Right cardiac atrium (tissue), 5 donors: ENCODE measurements around the gene CCNI2. TPM values are rescaled to one million over a fixed set of nuclear protein-coding genes. Genes with fewer than 3 reads are reported as not detected.
A peak's percentile ranks its signal among the peaks of the same experiment; 100 is the strongest.

Experiments used
- ATAC-seq, 2 donors: fragments of 200-7000 bp; cut with Tn5 transposase; one replicate each; pipeline versions ENCODE4 v1.8.0 to v1.9.1; 2020; ENCODE audit warnings: moderate library complexity in 2 of 2, mild to moderate bottlenecking in 1 of 2
- DNase-seq, 3 donors: peaks; one replicate each; pipeline ENCODE4 v3.0.0-alpha.2; 2020
- H3K27ac ChIP-seq: one replicate; pipeline ENCODE4 v1.5.1; 2013; ENCODE audit warnings: mild to moderate bottlenecking, low read length, control low read depth, moderate library complexity
- H3K27me3 ChIP-seq: one replicate; pipeline ENCODE4 v1.6.1; 2013; ENCODE audit not compliant: control insufficient read depth, insufficient read depth
- H3K4me1 ChIP-seq: one replicate; pipeline ENCODE4 v1.6.1; 2013; ENCODE audit warnings: low read length; ENCODE audit not compliant: control insufficient read depth, insufficient read depth
- H3K4me3 ChIP-seq: one replicate; pipeline ENCODE4 v1.5.1; 2013; ENCODE audit warnings: low read length, control low read depth
- H3K9me3 ChIP-seq: one replicate; pipeline ENCODE4 v1.6.1; 2013; ENCODE audit warnings: low read length; ENCODE audit not compliant: control insufficient read depth
- WGBS: extraction: QIAGEN DNeasy Blood & Tissue Kit; methylation state at CpG from one replicate; pipeline ENCODE4 v1.1.7; 2013; 5-methylcytosine and 5-hydroxymethylcytosine counted together
- intact Hi-C, 4 donors: fragments of 100-400 bp; cut with DNase I; formaldehyde crosslinking; loops; one replicate each; pipeline versions ENCODE4 v1.11.0 to v1.14.0; 2022 to 2023
- polyA plus RNA-seq: library from polyadenylated mRNA; stranded (reverse); fragments of 200-250 nt; gene quantifications from one replicate; pipeline ENCODE4 v1.2.3, GENCODE V29; 2013
- total RNA-seq, 4 donors: library from RNA; stranded (reverse); fragmentation: NEBNext Ultra II Directional; extraction: Animal tissue kit (Norgen Biotek cat#: 25700); gene quantifications; one replicate each; pipeline ENCODE4 v1.2.1, GENCODE V29; 2021
- donor health status: healthy with polysubstance abuse.
- donor health status: DM: no; HTN: yes; CAD: no.
- donor health status: DM: no; HTN: no; CAD: no.
- donor health status: DM: no; HTN: yes; CAD: no; lungs with severe emphysema.
- donor health status: DM: yes; HTN: yes; CAD: no.

Gene CCNI2
- total and polyA plus RNA-seq, 5 donors = 0.09 to 0.14 TPM; not detected in 3

- intact Hi-C loops = loop anchor here in 1 of 4 donors (10.0 kb wide), 1 partner anchor 49 kb away; the partner anchor contains the start of gene SOWAHA
- Histone ChIP-seq H3K27ac (no peak overlapping the region), H3K27me3 (no peaks in the 10 kb centered on the region), H3K9me3 (no peaks in the 10 kb centered on the region), H3K4me3 (no peak overlapping the region), H3K4me1 (peaks cover 20% of the 10 kb centered on the region)
- DNase-seq = peak in 1 of 3 donors; percentile 36
- WGBS = 87% methylated on average over 14 of the region's 14 CpGs
- ATAC-seq = no peak
Measured at GRCh38 chr5:132766020-132766805, 19.0 kb downstream of the CCNI2 start.

GRCh38 chr5:132766806-132767055, 19.5 kb downstream of the CCNI2 start:
- no peaks in the 10 kb centered on the region for H3K27me3 ChIP-seq
- DNase-seq = no peak
- intact Hi-C loops = loop anchor here in 1 of 4 donors (10.0 kb wide), 1 partner anchor 48 kb away; the partner anchor contains the start of gene SOWAHA
- H3K9me3 ChIP-seq = no peaks in the 10 kb centered on the region
- no peak for ATAC-seq
- 95% methylated on average over 1 of the region's 1 CpG for WGBS
- H3K4me1 ChIP-seq = peaks cover 23% of the 10 kb centered on the region
- no peak overlapping the region for H3K4me3 ChIP-seq
- H3K27ac ChIP-seq = no peak overlapping the region

GRCh38 chr5:132767150-132767549, 19.9 kb downstream of the CCNI2 start:
- intact Hi-C loops = loop anchor here in 1 of 4 donors (10.0 kb wide), 1 partner anchor 48 kb away; the partner anchor contains the start of gene SOWAHA
- Histone ChIP-seq H3K4me1 (peaks cover 26% of the 10 kb centered on the region), H3K27me3 (no peaks in the 10 kb centered on the region), H3K27ac (no peak overlapping the region), H3K9me3 (no peaks in the 10 kb centered on the region), H3K4me3 (no peak overlapping the region)
- ATAC-seq (no peak), DNase-seq (peak in 2 of 3 donors; percentile 60 to 66)
- WGBS = 36% methylated on average over 2 of the region's 2 CpGs

GRCh38 chr5:132768485-132768868, 21.3 kb downstream of the CCNI2 start:
- H3K4me3 ChIP-seq = no peak overlapping the region
- no peaks in the 10 kb centered on the region for H3K9me3 ChIP-seq
- ATAC-seq = no peak
- DNase-seq = no peak
- H3K27ac ChIP-seq = no peak overlapping the region
- H3K27me3 ChIP-seq = no peaks in the 10 kb centered on the region
- intact Hi-C loops = loop anchor here in 1 of 4 donors (10.0 kb wide), 1 partner anchor 46 kb away; the partner anchor contains the start of gene SOWAHA
- 98% methylated on average over 3 of the region's 3 CpGs for WGBS
- peaks cover 38% of the 10 kb centered on the region for H3K4me1 ChIP-seq

GRCh38 chr5:132770476-132771159, 23.4 kb downstream of the CCNI2 start:
- intact Hi-C loops = no loop called here
- H3K27me3 ChIP-seq = no peaks in the 10 kb centered on the region
- H3K4me3 ChIP-seq = no peak overlapping the region
- WGBS = 66% methylated on average over 8 of the region's 8 CpGs
- peaks cover 43% of the 10 kb centered on the region for H3K4me1 ChIP-seq
- DNase-seq (peak in 1 of 3 donors; percentile 64), ATAC-seq (peak in 1 of 2 donors; percentile 39)
- H3K9me3 ChIP-seq = no peaks in the 10 kb centered on the region
- peak overlapping the region; percentile 33 for H3K27ac ChIP-seq

GRCh38 chr5:132771503-132771998, 24.3 kb downstream of the CCNI2 start:
- Histone ChIP-seq H3K9me3 (no peaks in the 10 kb centered on the region), H3K4me1 (peaks cover 43% of the 10 kb centered on the region), H3K4me3 (no peak overlapping the region), H3K27ac (peak overlapping the region; percentile 37), H3K27me3 (no peaks in the 10 kb centered on the region)
- ATAC-seq (peak; percentile 18 to 42), DNase-seq (peak; percentile 47 to 81 (median 74))
- intact Hi-C loops = no loop called here
- WGBS = 27% methylated on average over 8 of the region's 8 CpGs

- intact Hi-C loops = no loop called here
- H3K4me1 ChIP-seq = peaks cover 37% of the 10 kb centered on the region
- 78% methylated on average over 8 of the region's 8 CpGs for WGBS
- H3K4me3 ChIP-seq = no peak overlapping the region
- ATAC-seq (no peak), DNase-seq (no peak)
- peak overlapping the region; percentile 8 for H3K27ac ChIP-seq
- H3K27me3 ChIP-seq = no peaks in the 10 kb centered on the region
- H3K9me3 ChIP-seq = no peaks in the 10 kb centered on the region
Measured at GRCh38 chr5:132772291-132773070, 25.3 kb downstream of the CCNI2 start.

- intact Hi-C loops = no loop called here
- DNase-seq = no peak
Measured at GRCh38 chr5:132773114-132773513, 25.9 kb downstream of the CCNI2 start.

GRCh38 chr5:132773601-132774355, 26.6 kb downstream of the CCNI2 start:
- ATAC-seq (no peak), DNase-seq (no peak)
- H3K27me3 ChIP-seq = no peaks in the 10 kb centered on the region
- no peak overlapping the region for H3K27ac ChIP-seq
- H3K9me3 ChIP-seq = no peaks in the 10 kb centered on the region
- intact Hi-C loops = no loop called here
- 71% methylated on average over 12 of the region's 12 CpGs for WGBS
- H3K4me1 ChIP-seq = peaks cover 34% of the 10 kb centered on the region
- H3K4me3 ChIP-seq = no peak overlapping the region

More at GRCh38 chr5:132773114-132773513, 25.9 kb downstream of the CCNI2 start:
- Histone ChIP-seq H3K9me3 (no peaks in the 10 kb centered on the region), H3K27me3 (no peaks in the 10 kb centered on the region), H3K4me1 (peaks cover 33% of the 10 kb centered on the region), H3K4me3 (no peak overlapping the region), H3K27ac (no peak overlapping the region)
- WGBS = 77% methylated on average over 5 of the region's 5 CpGs
- no peak for ATAC-seq

- H3K9me3 ChIP-seq = no peaks in the 10 kb centered on the region
- intact Hi-C loops = no loop called here
- ATAC-seq (peak in 1 of 2 donors; percentile 1), DNase-seq (peak in 1 of 3 donors; percentile 51)
- no peak overlapping the region for H3K27ac ChIP-seq
- H3K27me3 ChIP-seq = no peaks in the 10 kb centered on the region
- H3K4me3 ChIP-seq = no peak overlapping the region
- WGBS = 62% methylated on average over 3 of the region's 3 CpGs
- H3K4me1 ChIP-seq = peaks cover 34% of the 10 kb centered on the region
Measured at GRCh38 chr5:132774406-132774805, 27.2 kb downstream of the CCNI2 start.
